Measurements from ENCODE around the gene SRPRB.

DNA sequence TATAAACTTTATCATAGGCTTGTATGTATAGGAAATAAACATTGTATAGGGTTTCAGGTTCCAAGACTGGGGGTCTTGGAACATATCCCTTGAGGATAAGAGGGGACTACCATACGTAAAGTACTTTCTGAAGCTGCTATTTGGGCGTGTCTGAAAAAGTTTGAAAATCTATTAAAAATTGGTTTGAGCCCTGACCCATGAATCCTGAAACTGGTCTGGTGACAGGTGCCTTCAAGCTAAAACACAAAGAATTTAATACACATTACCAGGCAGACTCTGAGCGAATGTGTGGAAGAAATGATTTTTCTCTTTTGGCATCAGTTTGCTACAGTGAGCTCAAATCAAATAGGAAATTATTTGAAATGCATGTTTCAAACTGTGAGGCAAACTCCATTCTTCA, 43.1 kb upstream of the SRPRB start:
- TF ChIP-seq EZH2 (IDR thresholded peaks at IDR 0.05; ENCODE audit: borderline replicate concordance, insufficient read depth, low read length, poor library complexity, severe bottlenecking), result no peak
- no peak for TF ChIP-seq TAF1 (IDR thresholded peaks at IDR 0.05; ENCODE audit: low read depth)
- TF ChIP-seq MXI1 (conservative IDR thresholded peaks at IDR 0.05; ENCODE audit: poor library complexity, severe bottlenecking), result no peak
- TF ChIP-seq, protein P1, sequence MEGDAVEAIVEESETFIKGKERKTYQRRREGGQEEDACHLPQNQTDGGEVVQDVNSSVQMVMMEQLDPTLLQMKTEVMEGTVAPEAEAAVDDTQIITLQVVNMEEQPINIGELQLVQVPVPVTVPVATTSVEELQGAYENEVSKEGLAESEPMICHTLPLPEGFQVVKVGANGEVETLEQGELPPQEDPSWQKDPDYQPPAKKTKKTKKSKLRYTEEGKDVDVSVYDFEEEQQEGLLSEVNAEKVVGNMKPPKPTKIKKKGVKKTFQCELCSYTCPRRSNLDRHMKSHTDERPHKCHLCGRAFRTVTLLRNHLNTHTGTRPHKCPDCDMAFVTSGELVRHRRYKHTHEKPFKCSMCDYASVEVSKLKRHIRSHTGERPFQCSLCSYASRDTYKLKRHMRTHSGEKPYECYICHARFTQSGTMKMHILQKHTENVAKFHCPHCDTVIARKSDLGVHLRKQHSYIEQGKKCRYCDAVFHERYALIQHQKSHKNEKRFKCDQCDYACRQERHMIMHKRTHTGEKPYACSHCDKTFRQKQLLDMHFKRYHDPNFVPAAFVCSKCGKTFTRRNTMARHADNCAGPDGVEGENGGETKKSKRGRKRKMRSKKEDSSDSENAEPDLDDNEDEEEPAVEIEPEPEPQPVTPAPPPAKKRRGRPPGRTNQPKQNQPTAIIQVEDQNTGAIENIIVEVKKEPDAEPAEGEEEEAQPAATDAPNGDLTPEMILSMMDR (IDR thresholded peaks at IDR 0.05; ENCODE audit: poor library complexity, severe bottlenecking), result no peak

All from neural cell (in vitro differentiated cells).